Neural progenitor cell (in vitro differentiated cells): ENCODE results near the gene SYTL2. TPM values are rescaled to one million over a fixed set of nuclear protein-coding genes. Genes with fewer than 3 reads are reported as not detected.

Source experiments
- DNase-seq: peaks from one replicate; pipeline ENCODE4 v3.0.0-alpha.2; 2016; ENCODE audit warnings: low spot score
- H2AFZ ChIP-seq: fragments of 200-600 bp; sonication (generic); replicated peaks from 2 replicates; pipeline ENCODE4 v1.6.1; 2016; ENCODE audit warnings: antibody characterized with exemption
- H3F3A ChIP-seq: fragments of 200-600 bp; sonication (generic); 2 replicates; pipeline ENCODE4 v1.6.1; 2016; ENCODE audit warnings: antibody characterized with exemption, low read depth
- H3K27ac ChIP-seq: fragments of 200-600 bp; sonication (generic); 2 replicates; pipeline ENCODE4 v1.5.1; 2016; ENCODE audit warnings: mild to moderate bottlenecking
- H3K27me3 ChIP-seq: fragments of 200-600 bp; sonication (generic); 2 replicates; pipeline ENCODE4 v1.6.1; 2016; ENCODE audit warnings: mild to moderate bottlenecking, moderate library complexity
- H3K36me3 ChIP-seq: fragments of 200-600 bp; sonication (generic); 2 replicates; pipeline ENCODE4 v1.5.1; 2016
- H3K4me1 ChIP-seq: fragments of 200-600 bp; sonication (generic); 2 replicates; pipeline ENCODE4 v1.6.1; 2016; ENCODE audit warnings: mixed run types
- H3K4me2 ChIP-seq: fragments of 200-600 bp; sonication (generic); 2 replicates; pipeline ENCODE4 v1.6.1; 2016
- H3K4me3 ChIP-seq: fragments of 200-600 bp; sonication (generic); 2 replicates; pipeline ENCODE4 v1.5.1; 2016
- H3K79me2 ChIP-seq: fragments of 200-600 bp; sonication (generic); 2 replicates; pipeline ENCODE4 v1.6.1; 2016; ENCODE audit warnings: low read depth
- H3K9ac ChIP-seq: fragments of 200-600 bp; sonication (generic); 2 replicates; pipeline ENCODE4 v1.6.1; 2016
- H3K9me3 ChIP-seq: fragments of 200-600 bp; sonication (generic); 2 replicates; pipeline ENCODE4 v1.5.1; 2016; ENCODE audit warnings: low read depth
- H4K20me1 ChIP-seq: fragments of 200-600 bp; sonication (generic); 2 replicates; pipeline ENCODE4 v1.6.1; 2016; ENCODE audit warnings: low read depth
- H3K27ac Mint-ChIP-seq: 3 replicates; pipeline ENCODE4 v1.8.0; 2021; ENCODE audit warnings: mixed read lengths
- H3K27me3 Mint-ChIP-seq: 2 replicates; pipeline ENCODE4 v1.8.0; 2022; ENCODE audit warnings: low read depth, mild to moderate bottlenecking, inconsistent platforms, moderate library complexity, mixed read lengths; ENCODE audit not compliant: insufficient read depth
- H3K36me3 Mint-ChIP-seq: 3 replicates; pipeline ENCODE4 v1.8.0; 2021; ENCODE audit warnings: mixed read lengths
- H3K4me1 Mint-ChIP-seq: 3 replicates; pipeline ENCODE4 v1.8.0; 2021; ENCODE audit warnings: mixed read lengths
- H3K4me3 Mint-ChIP-seq: 3 replicates; pipeline ENCODE4 v1.8.0; 2021; ENCODE audit warnings: mild to moderate bottlenecking, moderate library complexity, mixed read lengths
- H3K9me3 Mint-ChIP-seq: 3 replicates; pipeline ENCODE4 v1.8.0; 2020; ENCODE audit warnings: mixed read lengths
- CTCF ChIP-seq: fragments of 200-600 bp; sonication (generic); IDR thresholded peaks from 2 replicates; pipeline ENCODE4 v1.5.1; 2017; ENCODE audit warnings: antibody characterized with exemption, mild to moderate bottlenecking
- EZH2 ChIP-seq: fragments of 200-600 bp; sonication (generic); IDR thresholded peaks from 2 replicates; pipeline ENCODE4 v1.6.1; 2017; ENCODE audit warnings: antibody characterized with exemption, mild to moderate bottlenecking, moderate library complexity
- EZH2phosphoT487 ChIP-seq: fragments of 200-600 bp; sonication (generic); IDR thresholded peaks from 2 replicates; pipeline ENCODE4 v1.6.1; 2017; ENCODE audit warnings: antibody characterized with exemption
- total RNA-seq: library from RNA; depleted of rRNA; stranded (reverse); fragments of >200 nt; gene quantifications from 2 replicates; pipeline ENCODE4 v1.2.3, GENCODE V29; 2015; ENCODE audit warnings: low replicate concordance

Gene SYTL2
- total RNA-seq, 1 donor from 2014 or later: 34.1 TPM

DNA sequence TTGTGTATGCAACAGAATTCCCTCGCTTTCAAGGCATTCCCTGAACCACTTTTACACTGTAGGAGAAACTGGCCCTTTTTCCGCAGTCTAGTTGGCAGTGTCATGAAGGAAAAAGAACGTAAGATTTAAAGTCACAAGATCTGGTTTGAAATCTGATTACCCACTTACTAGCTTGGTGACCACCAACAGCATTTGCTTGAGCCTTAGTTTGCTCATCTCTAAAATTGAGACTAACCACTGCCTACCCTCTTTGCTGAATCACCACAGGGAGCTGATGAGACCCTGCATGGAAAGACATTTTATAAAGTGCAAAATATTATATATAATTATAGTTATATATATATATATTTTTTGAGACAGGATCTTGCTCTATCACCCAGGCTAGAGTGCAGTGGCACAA lies 39.4 kb downstream of the SYTL2 start:
- Histone ChIP-seq H2AFZ (no peak overlapping the region), H3K79me2 (no peaks in the 10 kb centered on the region), H3K27me3 (no peaks in the 10 kb centered on the region), H3K9ac (no peak overlapping the region), H3K4me1 (no peaks in the 10 kb centered on the region), H3K4me3 (no peak overlapping the region), H3K4me2 (no peak overlapping the region), H3K9me3 (no peaks in the 10 kb centered on the region), H3F3A (no peaks in the 10 kb centered on the region), H3K36me3 (no peaks in the 10 kb centered on the region), H4K20me1 (no peaks in the 10 kb centered on the region), H3K27ac (no peak overlapping the region)
- Mint-ChIP-seq H3K27ac (no peak overlapping the region), H3K9me3 (peaks cover 6% of the 10 kb centered on the region), H3K4me1 (no peaks in the 10 kb centered on the region), H3K27me3 (peaks cover 2% of the 10 kb centered on the region), H3K36me3 (no peaks in the 10 kb centered on the region), H3K4me3 (no peak overlapping the region)
- DNase-seq: no peak
- TF ChIP-seq EZH2 (no peak), CTCF (no peak), EZH2phosphoT487 (no peak)

GRCh38 chr11:85769771-85770170 lies 41.2 kb downstream of the SYTL2 start:
- Histone ChIP-seq H3K79me2 (no peaks in the 10 kb centered on the region), H3K4me1 (no peaks in the 10 kb centered on the region), H3K4me3 (no peak overlapping the region), H3K27me3 (no peaks in the 10 kb centered on the region), H3K27ac (no peak overlapping the region), H2AFZ (no peak overlapping the region), H3F3A (no peaks in the 10 kb centered on the region), H3K4me2 (no peak overlapping the region), H4K20me1 (no peaks in the 10 kb centered on the region), H3K9ac (no peak overlapping the region), H3K36me3 (no peaks in the 10 kb centered on the region), H3K9me3 (no peaks in the 10 kb centered on the region)
- Mint-ChIP-seq H3K4me1 (no peaks in the 10 kb centered on the region), H3K27me3 (peaks cover 2% of the 10 kb centered on the region), H3K9me3 (peaks cover 6% of the 10 kb centered on the region), H3K4me3 (no peak overlapping the region), H3K36me3 (no peaks in the 10 kb centered on the region), H3K27ac (no peak overlapping the region)
- no peak for DNase-seq
- no peak for TF ChIP-seq CTCF
- no peak for TF ChIP-seq EZH2
- no peak for TF ChIP-seq EZH2phosphoT487

GRCh38 chr11:85768473-85769146 lies 42.3 kb downstream of the SYTL2 start:
- Mint-ChIP-seq H3K9me3 (peaks cover 6% of the 10 kb centered on the region), H3K4me1 (no peaks in the 10 kb centered on the region)
- TF ChIP-seq EZH2: no peak
- TF ChIP-seq CTCF: no peak
- no peak for TF ChIP-seq EZH2phosphoT487

More at GRCh38 chr11:85768473-85769146, 42.3 kb downstream of the SYTL2 start:
- DNase-seq: no peak
- H3F3A ChIP-seq: no peaks in the 10 kb centered on the region
- no peak overlapping the region for H3K4me3 ChIP-seq
- H3K27ac Mint-ChIP-seq: no peak overlapping the region
- H3K4me2 ChIP-seq: no peak overlapping the region
- H3K36me3 ChIP-seq: no peaks in the 10 kb centered on the region
- no peak overlapping the region for H2AFZ ChIP-seq
- no peaks in the 10 kb centered on the region for H3K79me2 ChIP-seq
- H3K27me3 Mint-ChIP-seq: peaks cover 2% of the 10 kb centered on the region
- H3K36me3 Mint-ChIP-seq: no peaks in the 10 kb centered on the region
- no peaks in the 10 kb centered on the region for H3K9me3 ChIP-seq
- H3K27ac ChIP-seq: no peak overlapping the region
- H3K4me1 ChIP-seq: no peaks in the 10 kb centered on the region
- no peaks in the 10 kb centered on the region for H4K20me1 ChIP-seq
- H3K9ac ChIP-seq: no peak overlapping the region
- no peaks in the 10 kb centered on the region for H3K27me3 ChIP-seq
- H3K4me3 Mint-ChIP-seq: no peak overlapping the region
